COLO829 (cell line): ENCODE results near the gene PCSK6.

ENCODE experiments used
- DNase-seq: peaks from one replicate; pipeline ENCODE4 v3.0.0; 2012; ENCODE audit warnings: low spot score

PCSK6 gene

DNA sequence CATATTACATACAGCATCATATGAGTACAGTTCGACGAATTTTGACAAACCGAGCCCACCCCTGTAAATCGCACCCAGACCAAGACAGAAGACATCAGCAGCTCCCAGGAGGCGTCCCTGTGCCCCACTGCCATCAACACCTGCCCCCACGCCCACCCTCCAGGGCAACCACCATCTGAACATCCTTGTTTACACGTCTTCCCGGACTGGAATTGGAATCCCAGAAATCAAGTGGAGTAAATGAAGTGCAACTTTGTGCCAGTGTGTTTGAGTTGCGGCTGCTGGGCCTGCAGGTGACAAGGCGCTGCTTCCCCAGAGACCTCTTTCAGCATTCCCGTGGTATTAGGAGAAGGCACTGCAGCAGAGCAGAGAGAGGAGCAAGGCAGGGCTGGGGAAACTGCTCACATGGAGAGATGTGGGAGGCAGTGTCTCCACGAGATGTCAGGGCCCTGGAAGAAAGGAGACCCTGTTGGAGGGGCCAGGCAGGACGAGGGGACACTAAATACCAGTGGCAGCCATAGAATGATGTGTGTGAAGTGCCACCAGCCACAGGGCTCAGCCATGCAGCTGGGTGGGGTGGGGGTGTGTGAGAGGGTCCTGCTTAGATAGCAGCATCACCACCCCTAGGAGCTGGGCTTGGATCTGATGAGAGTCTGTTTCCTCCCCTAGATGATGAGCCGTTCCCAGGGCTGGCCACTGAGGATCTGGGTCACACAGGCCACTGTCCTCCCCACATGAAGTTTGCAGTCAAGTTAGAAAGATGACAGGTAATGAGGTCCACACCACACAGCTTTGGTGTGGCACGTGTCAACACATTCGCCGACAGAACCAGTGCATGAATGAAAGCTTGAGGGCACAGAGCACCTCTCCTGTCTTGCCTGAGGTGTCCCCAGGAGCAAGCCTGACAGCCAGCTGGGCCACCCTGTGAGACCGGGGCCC is 33.4 kb upstream of the PCSK6 start:
- DNase-seq, result no peak

DNA sequence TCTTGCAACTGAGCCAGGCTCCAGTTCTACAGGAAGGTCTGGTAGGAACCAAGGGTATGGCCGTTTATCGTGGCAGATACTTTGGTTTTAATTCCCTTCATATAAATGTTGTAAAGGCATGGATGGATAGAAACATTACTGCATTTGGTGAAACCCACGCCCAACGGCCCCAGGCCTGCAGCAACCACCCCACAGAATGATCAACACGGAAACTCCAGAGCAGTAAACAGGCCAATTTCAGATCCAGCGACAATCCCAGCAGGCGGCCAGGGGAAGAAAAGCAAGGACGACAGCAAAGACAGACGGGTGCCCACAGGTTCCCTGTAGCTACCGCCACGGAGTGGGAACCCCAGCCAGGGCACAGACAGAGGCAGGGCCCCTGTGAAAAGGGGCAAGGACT is 32.6 kb upstream of the PCSK6 start:
- no peak for DNase-seq

DNA sequence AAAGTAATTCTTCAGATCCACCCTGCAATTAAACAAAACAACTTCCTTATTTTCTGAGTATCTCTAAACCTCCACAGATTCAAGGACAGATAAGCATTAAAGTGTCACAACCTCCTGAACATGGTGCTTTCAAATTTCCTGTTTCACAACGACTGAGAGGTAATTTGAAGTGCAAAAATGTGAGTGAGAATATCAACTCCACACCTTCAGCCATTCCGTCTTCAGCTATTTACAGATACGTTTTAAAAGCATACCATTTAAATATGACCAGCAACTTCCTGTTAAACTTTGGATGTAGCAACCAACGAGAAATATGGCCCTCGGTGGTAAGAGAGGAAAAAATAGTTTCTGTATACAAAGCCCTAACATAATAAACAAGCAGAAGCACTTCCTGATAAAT is 32.1 kb upstream of the PCSK6 start:
- no peak for DNase-seq

DNA sequence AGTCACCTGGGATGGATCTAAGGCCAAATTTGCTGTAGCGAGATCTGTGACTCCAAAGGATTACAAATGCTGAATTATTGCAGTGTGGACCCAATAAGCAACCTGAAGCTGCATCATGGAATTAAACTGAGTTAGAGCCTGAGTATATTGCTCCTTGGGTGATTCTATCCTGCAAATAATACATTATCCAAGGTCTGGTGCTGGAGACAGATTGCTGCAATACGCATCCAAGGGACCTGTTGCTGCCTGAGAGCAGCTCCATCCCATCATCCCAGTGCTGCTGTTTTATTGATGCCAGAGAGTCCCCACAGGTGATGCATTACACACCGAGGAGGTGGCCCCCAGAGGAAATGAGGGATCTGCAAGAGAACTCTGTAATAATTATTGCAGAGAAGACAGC is 31.6 kb upstream of the PCSK6 start:
- DNase-seq, result no peak

DNA sequence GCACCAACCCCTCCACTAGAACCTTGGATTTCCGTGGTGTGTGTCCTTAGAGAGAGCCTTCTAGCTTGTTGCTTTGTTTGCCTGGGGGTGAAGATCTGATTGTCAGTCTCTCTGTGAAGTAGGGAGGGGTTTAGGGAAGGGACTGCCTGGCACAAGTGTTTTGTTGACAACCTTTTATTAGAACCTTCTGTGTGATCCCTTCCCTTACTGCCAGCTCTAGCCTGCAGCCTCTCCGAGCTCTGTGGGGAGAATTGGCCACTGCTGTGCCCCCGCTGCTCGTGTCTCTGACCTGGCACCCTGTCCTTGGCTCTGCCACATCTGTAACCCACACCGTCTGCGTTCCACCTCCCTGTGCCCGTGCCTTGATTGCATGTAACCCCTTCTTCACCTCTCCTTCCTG is 30.9 kb upstream of the PCSK6 start:
- DNase-seq, result no peak

DNA sequence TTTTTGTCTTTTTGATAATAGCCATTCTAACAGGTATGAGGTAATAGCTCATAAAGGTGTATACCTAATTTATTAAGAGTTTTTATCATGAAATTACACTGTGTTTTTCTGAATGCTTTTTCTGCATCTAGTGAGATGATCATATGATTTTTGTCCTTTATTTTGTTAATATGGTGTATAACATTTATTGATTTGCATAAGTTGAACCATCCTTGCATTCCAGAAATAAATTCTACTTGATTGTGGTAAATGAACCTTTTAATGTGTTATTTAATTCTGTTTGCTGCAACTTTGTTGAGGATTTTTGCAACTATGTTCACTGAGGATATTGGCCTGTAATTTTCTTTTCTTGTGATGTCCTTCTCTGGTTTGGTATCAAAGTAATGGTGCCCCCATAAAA is 28.0 kb upstream of the PCSK6 start:
- DNase-seq, result no peak

DNA sequence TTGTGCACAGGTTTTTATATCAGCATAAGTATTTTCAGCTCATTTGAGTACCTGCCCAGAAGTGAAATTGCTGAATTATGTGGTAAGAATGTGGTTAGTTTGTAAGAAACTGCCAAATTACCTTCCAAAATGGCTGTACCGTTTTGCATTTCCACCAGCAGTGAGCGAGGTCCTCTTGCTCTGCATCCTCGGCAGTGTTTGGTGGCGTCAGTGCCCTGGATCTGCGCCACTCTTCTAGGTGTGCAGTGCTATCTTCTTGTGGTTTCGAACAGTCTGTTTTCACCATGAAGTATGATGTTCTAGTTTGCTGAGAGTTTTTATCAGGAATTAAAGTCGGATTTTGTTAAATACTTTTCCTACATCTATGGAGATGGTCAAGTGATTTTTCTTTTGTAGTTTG is 24.8 kb upstream of the PCSK6 start:
- no peak for DNase-seq

DNA sequence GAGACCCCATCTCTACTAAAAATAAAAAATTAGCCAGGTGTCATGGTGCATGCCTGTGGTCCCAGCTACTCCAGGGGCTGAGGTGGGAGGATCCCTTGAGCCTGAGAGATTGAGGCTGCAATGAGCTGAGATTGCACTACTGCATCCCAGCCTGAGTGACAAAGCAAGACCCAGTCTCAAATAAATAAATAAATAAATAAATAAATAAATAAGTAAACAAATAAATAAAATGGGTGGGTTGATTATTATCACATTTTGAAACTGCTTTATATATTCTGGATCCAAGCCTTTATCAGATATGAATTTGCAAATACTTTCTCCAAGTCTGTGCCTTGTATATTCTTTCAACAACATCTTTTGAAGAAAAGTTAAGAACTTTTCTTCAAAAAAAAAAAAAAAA is 22.2 kb upstream of the PCSK6 start:
- DNase-seq, result no peak

DNA sequence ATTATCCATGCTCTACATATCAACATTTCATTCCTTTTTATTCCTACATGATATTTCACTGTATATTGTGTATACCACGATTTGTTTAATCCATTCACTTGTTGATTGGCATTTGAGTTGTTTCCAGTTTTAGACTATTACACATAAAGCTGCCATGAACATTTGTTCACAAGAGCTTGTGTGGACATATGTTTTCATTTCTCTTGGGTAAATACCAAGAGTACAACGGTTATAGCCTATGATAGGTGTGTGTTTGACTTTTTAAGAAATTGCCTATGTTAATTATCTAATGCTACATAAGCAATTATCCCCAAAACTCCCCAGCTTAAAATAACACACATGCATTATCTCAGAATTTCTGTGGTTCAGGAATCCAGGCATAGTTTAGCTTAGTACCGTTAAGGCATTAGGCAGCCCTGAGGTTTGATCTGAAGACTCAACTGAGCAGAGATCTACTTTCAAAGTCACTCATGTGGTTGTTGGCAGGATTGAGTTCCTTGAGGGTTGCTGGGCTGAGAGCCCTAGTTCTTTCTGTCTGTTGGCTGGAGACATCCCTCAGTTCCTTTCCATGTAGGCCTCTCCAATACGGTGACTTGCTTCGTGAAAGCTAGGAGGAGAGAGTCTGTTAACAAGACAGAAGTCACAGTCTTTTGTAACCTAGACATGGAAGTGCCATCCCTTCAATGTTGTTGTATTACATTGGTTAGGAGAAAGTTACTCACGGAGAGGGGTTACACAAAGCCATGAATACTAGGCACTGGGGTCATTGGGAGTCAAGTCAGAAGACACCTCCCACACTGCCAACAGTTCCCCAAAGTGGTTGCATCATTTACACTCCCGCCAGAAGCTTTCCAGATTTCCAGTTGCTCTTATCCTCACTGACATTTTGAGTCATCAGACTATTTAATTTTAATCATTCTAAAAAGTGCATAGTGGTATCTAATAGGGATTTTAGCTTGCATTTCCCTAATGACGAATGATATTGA is 21.0 kb upstream of the PCSK6 start:
- DNase-seq, result no peak

DNA sequence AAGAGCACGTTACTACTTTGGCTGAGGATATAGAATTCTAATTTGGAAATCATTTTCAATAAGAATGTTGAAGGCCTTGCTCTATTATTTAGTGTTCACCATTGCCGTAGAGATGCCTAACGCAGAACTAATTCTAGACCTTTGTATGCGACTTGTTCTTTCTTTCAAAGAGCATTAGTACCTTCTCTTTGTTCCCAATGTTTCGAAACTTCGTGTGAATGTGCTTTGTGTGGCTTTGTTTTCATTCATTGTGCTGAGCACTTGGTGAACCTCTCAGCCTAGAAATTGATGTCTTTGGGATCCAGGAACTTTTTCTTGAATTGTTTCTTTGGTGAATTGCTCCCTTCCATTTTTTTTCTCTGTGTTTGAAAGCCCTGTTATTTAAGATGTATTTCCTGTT is 19.8 kb upstream of the PCSK6 start:
- no peak for DNase-seq

DNA sequence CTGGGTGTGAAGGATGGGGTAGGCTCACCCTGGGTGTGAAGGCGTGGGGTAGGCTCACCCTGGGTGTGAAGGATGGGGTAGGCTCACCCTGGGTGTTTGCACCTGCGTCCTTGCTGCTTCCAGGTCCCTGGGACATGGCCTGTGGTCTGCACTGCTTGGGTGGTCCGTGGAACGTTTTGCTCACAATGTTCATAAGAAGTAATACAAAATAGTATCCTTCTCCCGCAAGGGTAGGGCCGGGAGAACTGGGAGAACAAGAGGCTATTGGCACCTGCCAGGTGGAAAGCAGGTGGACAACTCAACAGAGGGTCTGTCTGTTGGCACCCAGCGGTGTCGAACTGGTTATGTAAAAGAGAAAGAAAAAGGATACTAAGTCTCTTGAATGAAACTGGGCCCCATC is 17.0 kb upstream of the PCSK6 start:
- DNase-seq, result no peak

DNA sequence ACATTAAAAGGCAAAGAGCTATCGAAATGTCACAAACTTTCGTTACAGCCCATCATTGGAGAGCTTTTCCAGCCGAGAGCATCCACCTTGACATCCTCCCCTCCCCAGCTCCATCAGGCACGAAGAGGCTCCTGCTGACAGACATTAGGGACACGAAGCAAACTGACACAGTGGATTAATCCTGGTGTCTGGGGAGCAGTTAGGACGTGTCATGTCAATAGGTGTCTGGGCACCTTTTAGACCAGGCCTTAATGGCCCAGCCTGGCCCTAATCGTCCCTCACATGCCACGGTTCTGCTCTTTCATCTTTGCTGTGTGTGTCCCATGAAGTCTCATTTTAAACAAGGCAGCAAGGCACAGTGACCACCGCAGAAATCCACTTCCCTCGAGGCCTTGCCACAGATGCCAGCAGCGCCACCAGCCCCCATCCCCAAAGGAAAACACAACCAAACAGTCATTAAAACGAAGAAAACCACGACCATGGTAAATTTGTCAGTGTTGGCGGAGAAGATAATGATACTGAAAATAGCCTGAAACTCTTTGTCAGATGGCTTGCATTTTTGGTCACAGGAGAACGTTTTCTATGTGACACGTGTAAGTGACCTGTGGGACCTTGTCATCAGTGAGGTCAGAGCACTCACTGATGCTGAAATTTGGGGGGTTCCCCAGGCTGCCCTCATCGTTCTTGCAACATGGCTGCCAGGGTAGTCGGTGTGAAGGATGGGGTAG is 16.3 kb upstream of the PCSK6 start:
- DNase-seq, result no peak

DNA sequence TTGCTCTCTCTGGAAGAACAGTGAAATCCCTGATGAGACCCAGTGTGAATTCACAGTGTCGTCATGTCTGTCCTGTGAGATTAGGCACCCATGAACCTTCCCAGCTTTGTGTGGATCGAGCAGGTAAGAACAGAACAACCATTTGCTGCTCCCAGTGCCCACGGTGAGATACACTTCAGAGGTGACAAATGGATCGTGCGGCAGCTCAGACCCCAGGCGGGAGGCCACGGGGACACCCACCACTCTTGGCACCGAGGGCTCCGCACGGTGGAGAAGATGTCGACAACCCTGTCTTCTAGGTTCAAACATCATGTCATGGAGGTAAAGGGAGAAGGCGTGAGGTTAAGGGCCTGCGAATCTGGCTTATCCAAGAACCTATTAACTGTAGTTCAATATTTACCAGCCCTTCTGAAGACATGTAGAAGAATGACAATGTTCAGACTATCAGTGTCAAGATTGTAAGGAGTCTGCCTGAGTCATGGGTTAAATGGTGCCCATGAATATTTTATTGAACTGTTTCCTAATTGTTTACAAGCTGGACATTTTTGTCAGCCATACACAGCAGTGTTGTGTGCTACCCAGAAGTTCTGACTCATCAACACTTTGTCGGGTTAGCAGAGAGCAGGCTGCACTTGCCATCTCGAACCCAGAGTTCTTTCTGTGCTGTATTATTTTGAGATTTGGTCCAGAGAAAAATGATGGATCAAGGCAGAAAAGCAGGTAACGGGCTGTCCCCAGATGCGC is 15.5 kb upstream of the PCSK6 start:
- DNase-seq, result no peak

DNA sequence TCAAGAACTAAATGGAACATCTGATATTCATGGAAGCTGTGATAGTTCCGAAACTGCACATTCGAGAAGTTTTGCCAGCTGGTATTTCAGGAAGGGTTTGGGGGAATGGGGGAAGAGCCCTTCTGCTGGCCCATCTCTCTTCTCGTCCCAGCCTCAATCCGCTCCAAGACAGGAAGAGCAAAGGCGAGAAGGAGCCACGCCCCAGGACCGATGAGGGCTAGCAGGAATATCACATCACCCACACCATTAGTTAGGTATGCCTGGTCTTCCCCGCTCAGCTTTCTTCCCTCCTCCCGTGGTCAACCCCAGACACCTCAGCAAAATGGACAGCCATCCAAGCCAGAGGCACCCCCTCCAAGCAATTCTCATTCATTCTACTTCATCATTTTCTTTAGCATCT is 14.9 kb upstream of the PCSK6 start:
- DNase-seq, result no peak

DNA sequence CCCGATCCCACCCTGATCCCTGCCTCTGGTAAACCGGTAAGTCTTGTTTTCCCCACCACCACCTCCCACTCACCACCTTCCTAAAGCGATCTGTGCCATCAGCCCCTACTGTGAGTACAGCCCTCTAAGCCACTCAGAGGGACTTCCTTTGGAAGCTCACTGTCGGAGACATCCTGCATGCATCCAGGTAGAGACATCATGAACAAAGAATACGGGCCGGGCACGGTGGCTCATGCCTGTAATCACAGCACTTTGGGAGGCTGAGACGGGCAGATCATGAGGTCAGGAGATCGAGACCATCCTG is 13.7 kb upstream of the PCSK6 start:
- no peak for DNase-seq

DNA sequence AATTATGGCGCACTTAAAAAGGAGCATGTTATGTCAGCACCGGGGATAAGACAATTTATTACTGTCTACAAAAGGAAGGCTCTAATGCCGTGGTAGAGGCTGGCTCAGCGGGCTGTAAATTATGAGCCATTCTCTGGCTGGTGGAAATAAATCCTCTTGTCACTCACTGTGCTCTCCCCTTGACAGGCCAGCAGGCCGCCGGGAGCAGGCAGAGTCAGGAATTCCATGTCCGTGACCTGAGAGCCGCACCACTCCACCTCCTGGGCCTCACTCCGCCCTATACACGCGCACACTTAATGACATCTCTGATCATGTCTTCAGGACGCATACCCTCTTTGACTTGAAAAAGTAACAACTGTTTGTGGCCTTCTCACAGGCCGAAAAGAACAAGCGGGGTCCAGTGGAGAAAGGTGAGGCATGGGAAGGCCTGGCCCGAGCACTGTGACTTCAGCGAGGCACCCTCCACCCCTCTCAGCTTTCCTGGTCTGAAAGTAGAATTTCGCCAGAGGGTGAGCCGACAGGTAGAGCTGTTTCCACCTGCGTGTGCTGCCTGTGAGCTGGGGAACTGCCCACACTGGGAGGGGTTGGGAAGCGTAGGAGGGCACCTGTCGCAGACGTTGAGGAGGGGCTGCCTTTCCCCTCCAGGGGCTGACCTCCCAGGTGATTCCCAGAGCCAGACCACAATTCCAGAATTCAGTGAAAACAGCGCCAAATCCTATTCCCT is 13.2 kb upstream of the PCSK6 start:
- no peak for DNase-seq

DNA sequence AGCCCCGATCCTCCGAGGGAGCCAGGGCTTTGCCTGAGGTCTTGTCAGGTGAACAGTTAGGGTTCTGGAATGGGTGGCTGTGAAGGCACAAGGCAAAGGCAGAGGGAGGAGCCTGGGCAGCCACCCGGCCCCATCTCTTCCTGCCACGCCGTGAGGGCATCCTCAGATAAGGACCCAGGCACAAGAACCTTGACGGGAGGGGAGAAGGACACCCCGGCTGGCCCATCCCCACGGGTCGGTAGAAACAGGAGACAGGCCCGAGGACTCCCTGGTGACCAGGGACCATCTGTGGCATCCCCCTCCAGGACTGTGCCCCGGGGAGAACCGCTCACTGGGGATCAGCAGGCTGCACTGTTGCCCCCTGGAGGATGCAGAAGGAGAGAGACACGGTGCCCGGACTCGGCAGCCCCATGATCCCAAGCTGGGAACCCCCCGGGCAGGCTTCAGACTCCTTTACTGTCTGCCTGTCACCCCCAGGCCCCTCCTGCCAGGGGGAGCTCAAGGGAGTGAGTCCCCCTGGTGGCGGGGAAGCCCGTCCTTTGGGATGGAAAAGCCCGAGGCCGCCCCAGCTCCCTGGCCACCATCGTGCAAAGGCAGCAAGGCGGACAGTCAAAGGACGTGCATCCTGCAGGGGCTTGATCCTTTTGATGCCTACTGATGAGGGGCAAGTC is 12.3 kb upstream of the PCSK6 start:
- DNase-seq, result no peak

DNA sequence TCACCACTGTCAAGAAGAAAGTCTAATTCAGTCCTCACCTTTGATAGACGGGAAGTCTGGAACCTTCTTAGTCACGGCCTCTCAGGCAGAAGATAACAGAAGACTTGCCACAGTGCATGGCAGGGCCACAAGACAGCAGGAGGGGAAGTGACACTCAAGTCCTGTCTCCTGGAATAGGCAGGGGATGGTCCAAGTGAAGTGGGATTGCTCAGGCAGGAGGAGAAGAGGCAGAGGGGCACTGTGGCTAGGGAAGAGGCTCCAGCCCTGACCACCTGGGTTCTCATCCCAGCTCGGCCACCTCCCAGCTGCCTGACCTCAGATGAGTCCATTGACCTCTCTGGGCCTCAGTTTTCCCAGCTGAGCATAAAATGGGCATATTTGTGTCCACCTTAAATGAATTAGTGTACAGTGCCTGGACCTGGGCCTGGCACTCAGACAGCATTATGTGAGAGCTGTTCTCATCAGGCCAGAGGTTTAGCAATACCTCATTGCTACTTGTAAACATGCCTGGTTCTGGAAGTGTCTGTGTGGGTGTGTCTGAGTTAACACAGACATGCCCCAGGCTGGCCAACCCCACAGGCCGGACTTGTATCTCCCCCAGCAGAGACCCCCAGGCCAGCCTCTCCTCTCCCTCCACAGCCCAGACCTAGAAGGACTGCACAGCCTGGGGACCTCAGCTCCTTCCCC is 11.5 kb upstream of the PCSK6 start:
- DNase-seq, result no peak

DNA sequence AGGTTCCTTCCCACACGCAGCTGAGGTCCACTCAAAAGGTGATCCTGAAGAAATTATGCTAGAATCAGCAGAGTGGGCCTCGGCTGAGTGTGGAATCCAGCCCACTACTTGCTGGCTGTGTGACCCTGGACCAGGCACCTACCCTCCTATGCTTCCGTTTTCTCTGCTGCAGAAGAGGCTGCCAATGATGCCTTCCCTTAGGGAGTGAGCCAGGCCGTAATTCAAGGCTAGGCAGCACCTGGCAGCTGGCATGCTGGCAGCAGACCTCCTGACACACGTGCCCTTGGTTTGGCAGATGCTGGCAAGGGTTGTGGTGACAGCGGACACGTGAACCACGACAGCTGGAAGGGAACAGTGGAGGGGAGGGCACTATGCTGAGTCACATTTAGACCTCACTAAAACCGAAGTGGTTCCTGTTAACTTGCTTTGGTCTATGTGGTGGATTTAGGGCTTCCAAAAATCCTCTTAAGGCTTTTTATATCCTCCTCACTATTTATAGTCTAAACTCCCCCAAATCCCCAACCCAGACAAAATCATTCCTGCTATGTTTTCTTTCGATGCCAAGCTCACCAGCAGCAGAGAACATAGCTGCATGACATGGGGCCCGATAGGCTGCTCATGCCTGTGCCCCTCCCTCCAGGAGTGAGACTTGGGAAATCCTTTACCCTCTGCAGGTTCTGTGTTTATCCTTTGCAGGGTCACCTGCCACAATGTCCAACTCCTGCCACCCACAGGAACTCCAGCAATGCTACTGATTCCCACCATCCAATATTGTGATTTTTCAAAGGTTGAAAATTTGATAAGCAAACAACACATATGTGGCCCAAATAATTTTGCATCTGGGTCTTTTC is 10.6 kb upstream of the PCSK6 start:
- DNase-seq, result no peak
